ES-I3 (cell line): ENCODE data around the gene TRAIP.
A peak's percentile ranks its signal among the peaks of the same experiment; 100 is the strongest.

Experiments
- H3K36me3 ChIP-seq: 2 replicates; pipeline ENCODE4 v1.6.1; 2013; ENCODE audit warnings: mild to moderate bottlenecking, low read length, control low read depth, moderate library complexity; ENCODE audit not compliant: insufficient read depth
- H3K4me1 ChIP-seq: 2 replicates; pipeline ENCODE4 v1.6.1; 2013; ENCODE audit warnings: mild to moderate bottlenecking, control low read depth, low read length; ENCODE audit not compliant: insufficient read depth
- H3K9ac ChIP-seq: 2 replicates; pipeline ENCODE4 v1.6.1; 2013; ENCODE audit warnings: low read depth, mild to moderate bottlenecking, low read length, moderate library complexity
- H3K9me3 ChIP-seq: 2 replicates; pipeline ENCODE4 v1.6.1; 2013; ENCODE audit warnings: mild to moderate bottlenecking, low read length, moderate library complexity; ENCODE audit not compliant: control insufficient read depth, insufficient read depth

TRAIP gene

GRCh38 chr3:49883998-49884397 is 27.6 kb upstream of the TRAIP start:
- no peak overlapping the region for H3K9ac ChIP-seq
- H3K9me3 ChIP-seq: no peaks in the 10 kb centered on the region
- no peaks in the 10 kb centered on the region for H3K36me3 ChIP-seq
- H3K4me1 ChIP-seq: peaks cover 22% of the 10 kb centered on the region

GRCh38 chr3:49882166-49882565 is 25.8 kb upstream of the TRAIP start:
- Histone ChIP-seq H3K9ac (no peak overlapping the region), H3K9me3 (no peaks in the 10 kb centered on the region), H3K4me1 (peaks cover 22% of the 10 kb centered on the region)

GRCh38 chr3:49880581-49881315 is 24.4 kb upstream of the TRAIP start:
- H3K9ac ChIP-seq: no peak overlapping the region
- H3K4me1 ChIP-seq: peaks cover 22% of the 10 kb centered on the region
- no peaks in the 10 kb centered on the region for H3K9me3 ChIP-seq
- no peaks in the 10 kb centered on the region for H3K36me3 ChIP-seq

More at GRCh38 chr3:49882166-49882565, 25.8 kb upstream of the TRAIP start:
- no peaks in the 10 kb centered on the region for H3K36me3 ChIP-seq

- Histone ChIP-seq H3K9me3 (no peaks in the 10 kb centered on the region), H3K9ac (no peak overlapping the region), H3K36me3 (no peaks in the 10 kb centered on the region), H3K4me1 (peaks cover 22% of the 10 kb centered on the region)
Observed at GRCh38 chr3:49879721-49880120, 23.4 kb upstream of the TRAIP start.

GRCh38 chr3:49878686-49879085 is 22.3 kb upstream of the TRAIP start:
- Histone ChIP-seq H3K9me3 (no peaks in the 10 kb centered on the region), H3K36me3 (no peaks in the 10 kb centered on the region), H3K4me1 (peaks cover 22% of the 10 kb centered on the region), H3K9ac (no peak overlapping the region)

- no peak overlapping the region for H3K9ac ChIP-seq
- H3K36me3 ChIP-seq: no peaks in the 10 kb centered on the region
- H3K4me1 ChIP-seq: peaks cover 22% of the 10 kb centered on the region
- H3K9me3 ChIP-seq: no peaks in the 10 kb centered on the region
Observed at GRCh38 chr3:49877716-49878115, 21.4 kb upstream of the TRAIP start.

GRCh38 chr3:49876567-49876966 is 20.2 kb upstream of the TRAIP start:
- Histone ChIP-seq H3K9ac (no peak overlapping the region), H3K4me1 (peaks cover 13% of the 10 kb centered on the region), H3K36me3 (no peaks in the 10 kb centered on the region), H3K9me3 (no peaks in the 10 kb centered on the region)

- Histone ChIP-seq H3K4me1 (no peaks in the 10 kb centered on the region; the same call in 1 of the 2 replicates), H3K9me3 (no peaks in the 10 kb centered on the region), H3K36me3 (no peaks in the 10 kb centered on the region), H3K9ac (no peak overlapping the region)
Observed at GRCh38 chr3:49873623-49874022, 17.3 kb upstream of the TRAIP start.

GRCh38 chr3:49872801-49873281 is 16.5 kb upstream of the TRAIP start:
- H3K36me3 ChIP-seq: no peaks in the 10 kb centered on the region

GRCh38 chr3:49871531-49872153 is 15.3 kb upstream of the TRAIP start:
- H3K9ac ChIP-seq: no peak overlapping the region
- H3K4me1 ChIP-seq: no peaks in the 10 kb centered on the region; the same call in 1 of the 2 replicates
- H3K36me3 ChIP-seq: no peaks in the 10 kb centered on the region
- H3K9me3 ChIP-seq: no peaks in the 10 kb centered on the region

More at GRCh38 chr3:49872801-49873281, 16.5 kb upstream of the TRAIP start:
- Histone ChIP-seq H3K9me3 (no peaks in the 10 kb centered on the region), H3K4me1 (no peaks in the 10 kb centered on the region; the same call in 1 of the 2 replicates), H3K9ac (no peak overlapping the region)

GRCh38 chr3:49869525-49870126 is 13.3 kb upstream of the TRAIP start, which contains the start of gene CAMKV:
Gene CAMKV (minus strand): TSS chr3:49869906. CDS start chr3:49862388, 7,518 bp downstream.
- Histone ChIP-seq H3K9me3 (no peaks in the 10 kb centered on the region), H3K36me3 (no peaks in the 10 kb centered on the region), H3K9ac (peak within 1 kb of the TSS; percentile 59; the same call in 1 of the 2 replicates)

GRCh38 chr3:49868862-49869466 is 12.6 kb upstream of the TRAIP start:
- no peaks in the 10 kb centered on the region for H3K9me3 ChIP-seq
- no peaks in the 10 kb centered on the region for H3K36me3 ChIP-seq
- H3K9ac ChIP-seq: peak overlapping the region; percentile 59; the same call in 1 of the 2 replicates
- no peaks in the 10 kb centered on the region; the same call in 1 of the 2 replicates for H3K4me1 ChIP-seq

More at GRCh38 chr3:49869525-49870126, 13.3 kb upstream of the TRAIP start, which contains the start of gene CAMKV:
- H3K4me1 ChIP-seq: no peaks in the 10 kb centered on the region; the same call in 1 of the 2 replicates

GRCh38 chr3:49867871-49868321 is 11.5 kb upstream of the TRAIP start:
- Histone ChIP-seq H3K9me3 (no peaks in the 10 kb centered on the region), H3K4me1 (no peaks in the 10 kb centered on the region; the same call in 1 of the 2 replicates), H3K36me3 (no peaks in the 10 kb centered on the region), H3K9ac (no peak overlapping the region)

- H3K36me3 ChIP-seq: no peaks in the 10 kb centered on the region
- H3K9me3 ChIP-seq: no peaks in the 10 kb centered on the region
- H3K9ac ChIP-seq: no peak overlapping the region
- no peaks in the 10 kb centered on the region; the same call in 1 of the 2 replicates for H3K4me1 ChIP-seq
Observed at GRCh38 chr3:49867400-49867799, 11.0 kb upstream of the TRAIP start.
